ENCODE measurements around the gene PRR13.

PRR13 gene

GRCh38 chr12:53493610-53494391 lies 52.3 kb downstream of the PRR13 start:
- DNase-seq (ENCODE audit: low read depth), result no peak

Measured in fibroblast of gingiva (primary cell).